ENCODE measurements around the gene SMC5. TPM values are rescaled to one million over a fixed set of nuclear protein-coding genes. Genes with fewer than 3 reads are reported as not detected.

Gene SMC5
- total RNA-seq, 1 donor from 2014 or later, result 25.4 TPM

DNA sequence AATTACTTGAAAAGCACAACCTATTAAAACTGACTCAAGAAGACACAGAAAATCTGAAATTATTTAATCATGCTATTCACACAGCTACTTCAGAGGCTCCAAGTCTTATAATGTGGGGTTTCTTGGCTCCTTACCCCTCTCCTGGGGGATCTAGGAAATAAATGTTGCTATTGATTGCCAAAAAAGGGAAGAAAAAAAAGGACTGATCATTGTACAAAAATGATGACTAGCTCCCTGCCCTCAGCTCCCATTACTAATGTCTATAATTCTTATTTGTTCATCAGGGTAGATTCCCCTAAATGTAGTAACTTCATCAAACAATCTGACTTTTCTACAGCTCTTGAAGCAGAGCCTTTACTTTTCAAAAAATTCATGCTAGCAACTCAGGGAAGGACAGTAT is 3.3 kb upstream of the SMC5 start:
- TF ChIP-seq, protein P1, sequence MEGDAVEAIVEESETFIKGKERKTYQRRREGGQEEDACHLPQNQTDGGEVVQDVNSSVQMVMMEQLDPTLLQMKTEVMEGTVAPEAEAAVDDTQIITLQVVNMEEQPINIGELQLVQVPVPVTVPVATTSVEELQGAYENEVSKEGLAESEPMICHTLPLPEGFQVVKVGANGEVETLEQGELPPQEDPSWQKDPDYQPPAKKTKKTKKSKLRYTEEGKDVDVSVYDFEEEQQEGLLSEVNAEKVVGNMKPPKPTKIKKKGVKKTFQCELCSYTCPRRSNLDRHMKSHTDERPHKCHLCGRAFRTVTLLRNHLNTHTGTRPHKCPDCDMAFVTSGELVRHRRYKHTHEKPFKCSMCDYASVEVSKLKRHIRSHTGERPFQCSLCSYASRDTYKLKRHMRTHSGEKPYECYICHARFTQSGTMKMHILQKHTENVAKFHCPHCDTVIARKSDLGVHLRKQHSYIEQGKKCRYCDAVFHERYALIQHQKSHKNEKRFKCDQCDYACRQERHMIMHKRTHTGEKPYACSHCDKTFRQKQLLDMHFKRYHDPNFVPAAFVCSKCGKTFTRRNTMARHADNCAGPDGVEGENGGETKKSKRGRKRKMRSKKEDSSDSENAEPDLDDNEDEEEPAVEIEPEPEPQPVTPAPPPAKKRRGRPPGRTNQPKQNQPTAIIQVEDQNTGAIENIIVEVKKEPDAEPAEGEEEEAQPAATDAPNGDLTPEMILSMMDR (IDR thresholded peaks at IDR 0.05; ENCODE audit: insufficient read depth, low read length, poor library complexity, severe bottlenecking), result no peak
- DNase-seq (ENCODE audit: low read depth), result no peak
- Histone ChIP-seq H3K4me3 (ENCODE audit: low read depth, low read length) (peak overlapping the region; percentile 9), H3K36me3 (ENCODE audit: control insufficient read depth, insufficient read depth, low read length) (no peaks in the 10 kb centered on the region), H3K27me3 (ENCODE audit: control insufficient read depth, insufficient read depth, low read length) (no peaks in the 10 kb centered on the region)

DNA sequence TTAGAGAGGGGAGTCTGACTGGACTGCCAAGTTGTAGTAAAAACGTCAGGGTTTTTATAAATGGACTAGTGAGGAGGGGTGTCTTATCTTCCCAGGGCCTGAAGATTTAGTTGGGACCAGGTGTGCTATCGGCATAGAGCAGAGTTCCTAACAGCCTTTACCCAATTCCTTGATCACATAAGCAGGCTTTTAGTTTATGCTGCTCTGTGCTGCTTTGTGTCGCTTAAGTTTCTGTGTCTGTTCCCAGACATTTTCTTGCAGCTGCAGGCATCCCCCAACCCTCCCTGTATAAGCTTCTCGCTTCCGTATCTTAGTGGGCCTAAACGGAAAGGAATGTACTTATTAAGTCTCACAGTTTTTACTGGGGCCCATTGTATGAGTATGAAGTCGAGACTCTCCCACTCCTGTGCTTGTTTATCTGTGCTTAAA is 2.6 kb upstream of the SMC5 start:
- no peaks in the 10 kb centered on the region for H3K27me3 ChIP-seq (ENCODE audit: control insufficient read depth, insufficient read depth, low read length)
- DNase-seq (ENCODE audit: low read depth), result peak; percentile 74
- no peaks in the 10 kb centered on the region for H3K36me3 ChIP-seq (ENCODE audit: control insufficient read depth, insufficient read depth, low read length)
- peak overlapping the region; percentile 16 for H3K4me3 ChIP-seq (ENCODE audit: low read depth, low read length)
- TF ChIP-seq, protein P1 (IDR thresholded peaks at IDR 0.05; ENCODE audit: insufficient read depth, low read length, poor library complexity, severe bottlenecking), result no peak

DNA sequence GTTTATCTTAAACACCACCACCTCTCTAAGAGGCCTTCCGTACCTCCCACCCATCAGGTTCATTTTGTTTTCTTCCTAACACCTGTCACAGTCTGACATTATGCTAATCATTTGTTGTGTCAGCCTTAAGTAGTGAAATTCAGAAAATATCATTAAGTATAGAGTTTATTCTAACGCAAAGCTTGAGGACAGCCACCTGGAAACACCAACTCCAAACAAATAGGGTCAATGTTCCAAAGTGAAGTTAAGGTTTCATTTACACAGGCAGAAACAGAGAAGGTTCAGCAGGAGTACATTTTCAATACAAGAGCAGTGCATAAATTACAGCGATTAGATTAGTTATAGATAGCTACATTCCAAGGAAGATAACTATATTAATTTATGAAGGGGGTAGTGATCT is 1.3 kb upstream of the SMC5 start:
- no peak for DNase-seq (ENCODE audit: low read depth)
- no peaks in the 10 kb centered on the region for H3K27me3 ChIP-seq (ENCODE audit: control insufficient read depth, insufficient read depth, low read length)
- TF ChIP-seq, protein P1 (IDR thresholded peaks at IDR 0.05; ENCODE audit: insufficient read depth, low read length, poor library complexity, severe bottlenecking), result no peak
- peaks cover 1% of the 10 kb centered on the region for H3K36me3 ChIP-seq (ENCODE audit: control insufficient read depth, insufficient read depth, low read length)
- H3K4me3 ChIP-seq (ENCODE audit: low read depth, low read length), result peak overlapping the region; percentile 6

DNA sequence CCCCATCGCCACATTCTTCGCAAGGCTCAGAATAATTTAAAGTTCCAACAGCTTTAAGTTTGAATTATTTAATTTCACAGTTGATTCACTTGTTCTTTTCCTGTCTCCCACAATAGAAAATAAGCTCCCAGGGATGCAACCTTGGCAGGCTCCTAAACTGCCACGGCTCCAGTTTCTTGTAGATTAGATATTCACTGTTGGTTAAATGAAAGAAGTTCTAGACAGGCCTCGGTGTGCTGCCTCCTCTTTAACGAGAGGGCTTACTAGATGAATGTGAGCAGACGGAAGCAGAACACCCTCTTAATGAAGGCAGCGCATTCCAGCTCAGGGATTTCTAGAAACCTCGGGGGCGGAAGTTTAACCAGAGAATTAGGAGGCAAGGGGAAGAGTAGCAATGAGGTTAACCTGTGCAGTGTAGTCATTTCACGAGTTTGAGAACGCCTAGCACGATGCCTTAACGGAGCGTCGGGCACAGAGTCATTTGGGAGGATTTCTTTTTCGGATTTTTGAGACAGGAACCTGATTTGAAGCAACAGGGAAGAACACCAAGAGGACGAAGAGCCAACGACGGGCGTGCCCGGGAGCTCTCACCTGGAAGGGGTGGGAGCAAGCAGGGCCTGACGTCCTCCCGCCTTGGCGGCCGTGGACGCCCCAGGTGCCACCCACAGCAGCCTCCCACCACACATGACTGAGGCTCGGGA is 637 bp upstream of the SMC5 start:
- no peaks in the 10 kb centered on the region for H3K27me3 ChIP-seq (ENCODE audit: control insufficient read depth, insufficient read depth, low read length)
- TF ChIP-seq, protein P1 (IDR thresholded peaks at IDR 0.05; ENCODE audit: insufficient read depth, low read length, poor library complexity, severe bottlenecking), result no peak
- H3K36me3 ChIP-seq (ENCODE audit: control insufficient read depth, insufficient read depth, low read length), result peaks cover 1% of the 10 kb centered on the region
- DNase-seq (ENCODE audit: low read depth), result no peak
- peak overlapping the region; percentile 86 for H3K4me3 ChIP-seq (ENCODE audit: low read depth, low read length)

DNA sequence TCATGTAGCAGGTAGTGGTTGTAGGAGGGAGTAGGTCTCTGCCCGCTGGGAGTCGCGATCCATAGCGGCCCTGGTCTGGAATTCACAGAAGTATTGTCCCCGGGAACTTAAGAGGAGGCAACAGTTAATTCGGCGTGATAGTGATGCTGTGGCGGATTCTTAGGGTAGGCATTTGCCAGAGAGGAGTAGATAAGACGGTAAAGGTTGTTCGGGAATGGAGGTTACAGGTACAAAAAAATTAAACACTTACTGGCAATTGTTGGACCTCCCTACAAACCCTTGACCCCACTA is 679 bp downstream of the SMC5 start:
- Histone ChIP-seq H3K4me3 (ENCODE audit: low read depth, low read length) (peak overlapping the region; percentile 86), H3K36me3 (ENCODE audit: control insufficient read depth, insufficient read depth, low read length) (peaks cover 1% of the 10 kb centered on the region), H3K27me3 (ENCODE audit: control insufficient read depth, insufficient read depth, low read length) (no peaks in the 10 kb centered on the region)
- no peak for DNase-seq (ENCODE audit: low read depth)
- TF ChIP-seq, protein P1 (IDR thresholded peaks at IDR 0.05; ENCODE audit: insufficient read depth, low read length, poor library complexity, severe bottlenecking), result no peak

- Histone ChIP-seq H3K4me3 (ENCODE audit: low read depth, low read length) (peak overlapping the region; percentile 86), H3K27me3 (ENCODE audit: control insufficient read depth, insufficient read depth, low read length) (no peaks in the 10 kb centered on the region), H3K36me3 (ENCODE audit: control insufficient read depth, insufficient read depth, low read length) (peaks cover 1% of the 10 kb centered on the region)
- TF ChIP-seq, protein P1 (IDR thresholded peaks at IDR 0.05; ENCODE audit: insufficient read depth, low read length, poor library complexity, severe bottlenecking), result no peak
- no peak for DNase-seq (ENCODE audit: low read depth)
These were observed 1.2 kb downstream of the SMC5 start for GRCh38 chr9:70260007-70260443.

Measured in kidney epithelial cell (primary cell).